NCI-H187 (cell line): ENCODE results near the gene SYT1.

Experiments used
- DNase-seq, 2 experiments: peaks; one replicate each; lab custom pipeline; 2025; lab: John Stamatoyannopoulos, UW

SYT1 gene

GRCh38 chr12:79217306-79217705, 352.7 kb downstream of the SYT1 start:
- no peak for DNase-seq

- no peak for DNase-seq
Measured at GRCh38 chr12:79223210-79223609, 358.6 kb downstream of the SYT1 start.

- no peak for DNase-seq
Measured at GRCh38 chr12:79223761-79224160, 359.2 kb downstream of the SYT1 start.

- no peak for DNase-seq
Measured at GRCh38 chr12:79227091-79227490, 362.5 kb downstream of the SYT1 start.

- DNase-seq = no peak
Measured at GRCh38 chr12:79227646-79228045, 363.1 kb downstream of the SYT1 start.

- DNase-seq = peak; percentile 84 to 91
Measured at GRCh38 chr12:79233341-79233781, 368.8 kb downstream of the SYT1 start.

- no peak for DNase-seq
Measured at GRCh38 chr12:79236920-79237319, 372.3 kb downstream of the SYT1 start.

- no peak for DNase-seq
Measured at GRCh38 chr12:79238246-79238645, 373.7 kb downstream of the SYT1 start.

- no peak for DNase-seq
Measured at GRCh38 chr12:79247494-79247893, 382.9 kb downstream of the SYT1 start.

- DNase-seq = no peak
Measured at GRCh38 chr12:79250186-79250585, 385.6 kb downstream of the SYT1 start.

GRCh38 chr12:79250960-79251755, 386.6 kb downstream of the SYT1 start:
- DNase-seq = no peak

GRCh38 chr12:79252358-79253075, 387.9 kb downstream of the SYT1 start:
- DNase-seq = no peak

- no peak for DNase-seq
Measured at GRCh38 chr12:79255288-79255687, 390.7 kb downstream of the SYT1 start.

- no peak for DNase-seq
Measured at GRCh38 chr12:79260923-79261322, 396.3 kb downstream of the SYT1 start.

- no peak for DNase-seq
Measured at GRCh38 chr12:79262938-79263337, 398.4 kb downstream of the SYT1 start.

GRCh38 chr12:79266343-79267144, 402.0 kb downstream of the SYT1 start:
- no peak for DNase-seq

- no peak for DNase-seq
Measured at GRCh38 chr12:79267580-79267979, 403.0 kb downstream of the SYT1 start.

GRCh38 chr12:79274501-79275064, 410.0 kb downstream of the SYT1 start:
- DNase-seq = peak; percentile 82 to 84

- DNase-seq = no peak
Measured at GRCh38 chr12:79275631-79276030, 411.1 kb downstream of the SYT1 start.

- peak in 1 of 2 experiments; percentile 27 for DNase-seq
Measured at GRCh38 chr12:79283364-79283763, 418.8 kb downstream of the SYT1 start.

GRCh38 chr12:79288911-79289310, 424.3 kb downstream of the SYT1 start:
- DNase-seq = no peak

GRCh38 chr12:79291711-79292110, 427.1 kb downstream of the SYT1 start:
- DNase-seq = no peak
